Ascending aorta (tissue), 2 donors: ENCODE measurements around the gene UBE2O. TPM values are rescaled to one million over a fixed set of nuclear protein-coding genes. Genes with fewer than 3 reads are reported as not detected.

Source experiments
- DNase-seq, 2 donors: peaks; one replicate each; pipeline ENCODE4 v3.0.0-alpha.2; 2019; ENCODE audit warnings: low spot score in 2 of 2
- H3K27ac ChIP-seq, 2 donors: fragments of 200-600 bp; sonication (generic); one replicate each; pipeline ENCODE4 v1.5.1; 2016 to 2017; ENCODE audit warnings: mild to moderate bottlenecking in 1 of 2
- H3K27me3 ChIP-seq: fragments of 200-600 bp; sonication (generic); one replicate; pipeline ENCODE4 v1.5.1; 2017
- H3K36me3 ChIP-seq, 2 donors: fragments of 200-600 bp; sonication (generic); one replicate each; pipeline ENCODE4 v1.5.1; 2016
- H3K4me1 ChIP-seq, 2 donors: fragments of 200-600 bp; sonication (generic); one replicate each; pipeline ENCODE4 v1.5.1; 2016 to 2017; ENCODE audit warnings: mild to moderate bottlenecking in 1 of 2
- H3K4me3 ChIP-seq, 2 donors: fragments of 200-600 bp; sonication (generic); one replicate each; pipeline ENCODE4 v1.5.1; 2016 to 2017; ENCODE audit warnings: mild to moderate bottlenecking in 1 of 2
- H3K9me3 ChIP-seq, 2 donors: fragments of 200-600 bp; sonication (generic); one replicate each; pipeline ENCODE4 v1.5.1; 2016
- intact Hi-C: fragments of 100-400 bp; cut with DNase I; formaldehyde crosslinking; loops from one replicate; pipeline ENCODE4 v1.15.1; 2023
- total RNA-seq: library from RNA; depleted of rRNA; stranded (reverse); fragments of >200 nt; gene quantifications from one replicate; pipeline ENCODE4 v1.1.0, GENCODE V29; 2016
- TF ChIP-seq, protein P1 (sequence below), 3 experiments: fragments of 200-600 bp in 2 of 3; fragments of 450-650 bp in 1 of 3; sonication (generic) in 2 of 3; IDR thresholded peaks; one replicate each; pipeline ENCODE4 v1.5.1; 2016 to 2019; ENCODE audit warnings: antibody characterized with exemption in 3 of 3, mild to moderate bottlenecking in 1 of 3, moderate library complexity in 1 of 3

Gene UBE2O
- total RNA-seq, 1 donor from 2014 or later = 19.6 TPM

DNA sequence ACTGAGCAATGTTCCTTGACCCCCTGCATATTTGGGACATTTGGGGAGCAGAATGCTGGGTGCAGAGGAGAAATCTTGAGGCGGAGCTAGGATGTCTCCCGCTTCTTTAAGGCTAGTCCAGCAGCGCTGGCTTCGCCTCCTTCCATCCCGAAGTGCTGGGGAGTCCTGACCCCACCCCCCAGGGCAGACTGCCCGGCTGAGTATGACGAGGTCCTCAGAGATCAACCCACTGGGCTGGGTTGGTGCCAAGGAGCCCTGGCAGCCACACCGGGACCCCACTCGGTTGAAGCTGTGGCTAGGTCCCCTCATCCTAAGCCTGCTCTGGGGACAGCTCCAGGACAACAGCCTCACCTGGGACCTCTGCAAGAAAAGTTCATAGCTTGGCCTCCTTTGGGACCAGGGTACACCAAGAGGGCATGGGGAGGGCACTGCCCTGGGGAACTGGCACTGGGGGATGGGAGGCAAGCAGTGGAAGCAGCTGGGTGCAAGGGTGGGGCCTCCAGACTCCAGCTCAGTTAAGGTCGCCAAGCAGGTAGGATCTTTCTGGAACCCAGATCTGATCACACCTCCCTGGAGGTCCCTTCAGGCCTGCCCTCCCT, 37.3 kb upstream of the UBE2O start:
- no peak for DNase-seq
- H3K4me1 ChIP-seq = no peaks in the 10 kb centered on the region
- H3K27me3 ChIP-seq = no peaks in the 10 kb centered on the region
- no peak overlapping the region for H3K4me3 ChIP-seq
- intact Hi-C loops = no loop called here
- peak overlapping the region in 1 of 2 donors; percentile 77 for H3K27ac ChIP-seq
- H3K36me3 ChIP-seq = no peaks in the 10 kb centered on the region
- H3K9me3 ChIP-seq = no peaks in the 10 kb centered on the region
- TF ChIP-seq, protein P1, sequence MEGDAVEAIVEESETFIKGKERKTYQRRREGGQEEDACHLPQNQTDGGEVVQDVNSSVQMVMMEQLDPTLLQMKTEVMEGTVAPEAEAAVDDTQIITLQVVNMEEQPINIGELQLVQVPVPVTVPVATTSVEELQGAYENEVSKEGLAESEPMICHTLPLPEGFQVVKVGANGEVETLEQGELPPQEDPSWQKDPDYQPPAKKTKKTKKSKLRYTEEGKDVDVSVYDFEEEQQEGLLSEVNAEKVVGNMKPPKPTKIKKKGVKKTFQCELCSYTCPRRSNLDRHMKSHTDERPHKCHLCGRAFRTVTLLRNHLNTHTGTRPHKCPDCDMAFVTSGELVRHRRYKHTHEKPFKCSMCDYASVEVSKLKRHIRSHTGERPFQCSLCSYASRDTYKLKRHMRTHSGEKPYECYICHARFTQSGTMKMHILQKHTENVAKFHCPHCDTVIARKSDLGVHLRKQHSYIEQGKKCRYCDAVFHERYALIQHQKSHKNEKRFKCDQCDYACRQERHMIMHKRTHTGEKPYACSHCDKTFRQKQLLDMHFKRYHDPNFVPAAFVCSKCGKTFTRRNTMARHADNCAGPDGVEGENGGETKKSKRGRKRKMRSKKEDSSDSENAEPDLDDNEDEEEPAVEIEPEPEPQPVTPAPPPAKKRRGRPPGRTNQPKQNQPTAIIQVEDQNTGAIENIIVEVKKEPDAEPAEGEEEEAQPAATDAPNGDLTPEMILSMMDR (IDR thresholded peaks at IDR 0.05) = no peak

GRCh38 chr17:76487451-76488192, 34.7 kb upstream of the UBE2O start:
- no peak for DNase-seq
- Histone ChIP-seq H3K27me3 (no peaks in the 10 kb centered on the region), H3K27ac (no peak overlapping the region), H3K36me3 (no peaks in the 10 kb centered on the region), H3K4me1 (no peaks in the 10 kb centered on the region), H3K4me3 (no peak overlapping the region), H3K9me3 (no peaks in the 10 kb centered on the region)
- intact Hi-C loops = no loop called here
- TF ChIP-seq, protein P1 (IDR thresholded peaks at IDR 0.05) = no peak

DNA sequence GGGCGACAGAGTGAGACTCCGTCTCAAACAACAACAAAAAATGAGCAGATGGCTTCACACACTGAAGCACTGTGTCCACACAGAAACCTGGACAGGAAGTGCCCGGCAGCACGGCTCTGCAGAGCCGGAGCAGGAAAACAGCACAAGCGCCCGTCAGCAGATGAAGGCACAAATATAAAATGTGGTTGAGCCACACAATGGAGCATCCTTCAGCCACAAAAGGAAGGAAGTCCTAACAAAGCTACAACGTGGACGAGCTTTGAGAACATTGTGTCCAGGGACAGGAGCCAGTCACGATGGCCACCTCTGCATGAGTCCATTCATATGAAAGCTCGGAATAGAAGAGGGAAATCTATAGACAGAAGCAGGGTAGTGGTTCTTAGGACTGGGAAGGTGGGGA, 32.6 kb upstream of the UBE2O start:
- peak in 1 of 2 donors; percentile 37 for DNase-seq
- no peaks in the 10 kb centered on the region for H3K36me3 ChIP-seq
- no peaks in the 10 kb centered on the region for H3K9me3 ChIP-seq
- H3K27ac ChIP-seq = peak overlapping the region in 1 of 2 donors; percentile 42
- H3K4me1 ChIP-seq = no peaks in the 10 kb centered on the region
- H3K4me3 ChIP-seq = no peak overlapping the region
- no peaks in the 10 kb centered on the region for H3K27me3 ChIP-seq
- TF ChIP-seq, protein P1 (IDR thresholded peaks at IDR 0.05) = no peak
- intact Hi-C loops = no loop called here

DNA sequence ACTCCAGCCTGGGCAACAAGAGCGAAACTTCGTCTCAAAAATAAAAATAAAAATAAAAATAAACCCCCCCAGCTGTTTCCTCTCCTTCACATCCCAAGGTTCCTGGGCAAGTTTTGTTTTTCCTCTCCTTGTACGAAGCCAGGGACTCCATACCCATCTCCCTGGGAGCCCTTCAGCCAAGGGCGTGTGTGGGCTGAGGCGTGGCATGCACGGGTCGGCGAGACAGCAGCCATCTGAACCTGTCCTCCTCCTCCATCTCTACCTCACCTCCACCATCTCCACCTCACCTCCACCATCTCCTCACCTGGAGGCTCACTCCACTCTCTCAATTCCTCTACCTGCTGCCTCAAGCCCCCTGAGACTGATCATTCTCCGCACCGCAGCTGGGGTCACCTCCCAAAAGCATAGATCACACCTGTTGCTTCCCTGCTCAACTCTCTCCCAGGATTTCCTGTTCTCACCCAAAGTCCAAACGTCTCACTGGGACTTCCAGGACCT, 31.3 kb upstream of the UBE2O start:
- Histone ChIP-seq H3K4me3 (no peak overlapping the region), H3K27ac (peak overlapping the region in 1 of 2 donors; percentile 42), H3K27me3 (no peaks in the 10 kb centered on the region), H3K9me3 (no peaks in the 10 kb centered on the region), H3K36me3 (no peaks in the 10 kb centered on the region), H3K4me1 (no peaks in the 10 kb centered on the region)
- intact Hi-C loops = no loop called here
- TF ChIP-seq, protein P1 (IDR thresholded peaks at IDR 0.05) = no peak
- no peak for DNase-seq

DNA sequence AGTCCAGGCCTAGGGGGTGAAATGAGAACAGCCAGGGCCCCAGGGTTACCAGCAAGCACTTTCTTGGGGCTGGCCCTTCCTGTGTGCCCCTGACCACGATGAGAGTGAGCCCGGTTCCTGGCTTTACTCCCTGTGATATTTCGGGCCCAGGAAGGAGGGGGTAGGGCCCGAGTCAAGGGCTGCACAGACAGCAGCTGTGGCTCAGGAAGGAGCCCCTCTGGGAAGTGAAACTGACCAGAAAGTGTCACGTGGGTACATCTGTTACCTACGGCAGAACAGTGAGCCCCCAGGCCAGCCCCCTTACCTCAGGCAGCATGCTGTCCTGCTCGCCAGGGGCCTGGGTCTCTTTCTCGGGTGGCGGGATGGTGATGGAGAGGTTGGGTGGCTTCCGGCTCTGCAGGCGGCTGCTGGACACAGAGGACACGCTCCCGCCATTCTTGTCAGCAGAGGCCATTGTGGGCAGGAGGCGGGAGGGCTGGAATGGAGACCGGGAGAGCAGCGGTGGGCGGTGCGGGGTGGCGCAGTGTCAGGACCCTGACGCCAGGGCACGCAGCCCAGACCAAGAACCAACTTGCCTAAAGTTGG, 28.2 kb upstream of the UBE2O start:
- no peak for DNase-seq
- Histone ChIP-seq H3K4me1 (no peaks in the 10 kb centered on the region), H3K36me3 (peaks cover 0 to 4% of the 10 kb centered on the region in 2 donors), H3K27ac (peak overlapping the region in 1 of 2 donors; percentile 44), H3K4me3 (no peak overlapping the region), H3K27me3 (no peaks in the 10 kb centered on the region), H3K9me3 (no peaks in the 10 kb centered on the region)
- intact Hi-C loops = no loop called here
- TF ChIP-seq, protein P1 (IDR thresholded peaks at IDR 0.05) = no peak
